Measurements from ENCODE around the gene SLC1A7. TPM values are rescaled to one million over a fixed set of nuclear protein-coding genes. Genes with fewer than 3 reads are reported as not detected.

SLC1A7 gene
- total and polyA plus RNA-seq, 2 of the 13 experiments (the other 11 are each of a cell fraction or from before 2014, with no cell fraction given): 0.04 to 2.0 TPM

DNA sequence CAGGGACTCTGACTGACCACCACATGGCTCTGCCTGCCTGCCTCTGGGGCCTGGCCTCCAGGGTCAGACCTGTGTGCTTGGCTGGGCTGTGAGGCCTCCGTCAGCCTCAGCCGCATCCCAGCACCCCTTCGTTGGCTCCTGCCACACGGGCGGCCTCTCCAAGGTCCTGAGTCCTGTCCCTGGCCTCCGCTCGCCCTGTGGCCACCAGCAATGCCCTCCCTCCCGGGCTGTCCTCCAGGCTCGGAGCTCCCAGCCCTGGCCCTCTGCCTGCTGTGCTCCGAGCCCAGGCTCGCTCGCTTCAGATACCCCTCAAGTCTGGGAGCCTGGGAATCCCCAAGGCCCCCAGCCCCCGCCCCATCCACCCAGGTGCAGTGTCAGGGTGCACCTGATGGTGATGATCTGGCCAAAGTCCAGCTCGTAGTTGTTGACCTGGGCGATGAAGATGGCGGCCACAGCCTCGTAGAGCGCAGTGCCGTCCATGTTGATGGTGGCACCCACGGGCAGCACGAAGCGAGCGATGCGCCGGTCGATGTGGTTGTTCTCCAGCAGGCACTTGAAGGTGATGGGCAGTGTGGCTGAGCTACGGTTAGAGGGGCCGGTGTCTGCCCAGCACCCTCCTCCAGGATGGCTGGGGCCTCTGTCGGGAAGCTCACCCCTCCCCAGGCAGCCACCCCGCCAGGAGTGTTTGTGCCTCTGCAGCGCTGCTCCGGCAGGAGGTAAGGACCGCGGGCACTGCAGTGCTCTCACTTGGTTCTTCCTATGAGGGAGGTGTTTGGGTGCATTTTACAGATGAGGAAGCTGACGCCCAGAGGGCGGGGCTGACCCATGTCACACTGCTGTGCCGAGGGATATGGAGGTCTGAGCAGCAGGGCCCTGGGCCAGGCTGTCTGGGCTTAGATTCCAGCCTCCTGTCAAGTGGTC, 52.0 kb downstream of the SLC1A7 start (continued):
- TF ChIP-seq MEIS1 (CRISPR knock-in tag; IDR thresholded peaks at IDR 0.05; ENCODE audit: borderline replicate concordance) (no peak), KMT2A (CRISPR knock-in tag; IDR thresholded peaks at IDR 0.05) (no peak), RCOR2 (CRISPR knock-in tag; IDR thresholded peaks at IDR 0.05) (no peak), PHF20 (CRISPR knock-in tag; IDR thresholded peaks at IDR 0.05) (peak; percentile 42; the same call in 1 of the 2 replicates), ZNF615 (CRISPR knock-in tag; IDR thresholded peaks at IDR 0.05; ENCODE audit: borderline replicate concordance) (no peak), YY1 (IDR thresholded peaks at IDR 0.05; ENCODE audit: insufficient read depth, insufficient replicate concordance, low read depth, low read length) (peak; percentile 56), ATRX (CRISPR knock-in tag; IDR thresholded peaks at IDR 0.05; ENCODE audit: borderline replicate concordance) (no peak), ARHGAP35 (CRISPR knock-in tag; IDR thresholded peaks at IDR 0.05; ENCODE audit: borderline replicate concordance) (no peak), HES4 (CRISPR knock-in tag; IDR thresholded peaks at IDR 0.05; ENCODE audit: borderline replicate concordance) (no peak), NBN (conservative IDR thresholded peaks at IDR 0.05) (no peak), ZNF816 (CRISPR knock-in tag; IDR thresholded peaks at IDR 0.05; ENCODE audit: borderline replicate concordance) (no peak), ZNF256 (CRISPR knock-in tag; conservative IDR thresholded peaks at IDR 0.05) (no peak), CHD2 (IDR thresholded peaks at IDR 0.05; ENCODE audit: low read depth, low read length) (no peak), DR1 (CRISPR knock-in tag; IDR thresholded peaks at IDR 0.05) (no peak)
- TF ChIP-seq, protein P1, sequence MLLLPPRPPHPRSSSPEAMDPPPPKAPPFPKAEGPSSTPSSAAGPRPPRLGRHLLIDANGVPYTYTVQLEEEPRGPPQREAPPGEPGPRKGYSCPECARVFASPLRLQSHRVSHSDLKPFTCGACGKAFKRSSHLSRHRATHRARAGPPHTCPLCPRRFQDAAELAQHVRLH (CRISPR knock-in tag; IDR thresholded peaks at IDR 0.05; ENCODE audit: borderline replicate concordance, low read depth): no peak
- TF ChIP-seq, protein P2, sequence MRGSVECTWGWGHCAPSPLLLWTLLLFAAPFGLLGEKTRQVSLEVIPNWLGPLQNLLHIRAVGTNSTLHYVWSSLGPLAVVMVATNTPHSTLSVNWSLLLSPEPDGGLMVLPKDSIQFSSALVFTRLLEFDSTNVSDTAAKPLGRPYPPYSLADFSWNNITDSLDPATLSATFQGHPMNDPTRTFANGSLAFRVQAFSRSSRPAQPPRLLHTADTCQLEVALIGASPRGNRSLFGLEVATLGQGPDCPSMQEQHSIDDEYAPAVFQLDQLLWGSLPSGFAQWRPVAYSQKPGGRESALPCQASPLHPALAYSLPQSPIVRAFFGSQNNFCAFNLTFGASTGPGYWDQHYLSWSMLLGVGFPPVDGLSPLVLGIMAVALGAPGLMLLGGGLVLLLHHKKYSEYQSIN (CRISPR knock-in tag; IDR thresholded peaks at IDR 0.05; ENCODE audit: borderline replicate concordance): no peak
- TF ChIP-seq, protein P3, sequence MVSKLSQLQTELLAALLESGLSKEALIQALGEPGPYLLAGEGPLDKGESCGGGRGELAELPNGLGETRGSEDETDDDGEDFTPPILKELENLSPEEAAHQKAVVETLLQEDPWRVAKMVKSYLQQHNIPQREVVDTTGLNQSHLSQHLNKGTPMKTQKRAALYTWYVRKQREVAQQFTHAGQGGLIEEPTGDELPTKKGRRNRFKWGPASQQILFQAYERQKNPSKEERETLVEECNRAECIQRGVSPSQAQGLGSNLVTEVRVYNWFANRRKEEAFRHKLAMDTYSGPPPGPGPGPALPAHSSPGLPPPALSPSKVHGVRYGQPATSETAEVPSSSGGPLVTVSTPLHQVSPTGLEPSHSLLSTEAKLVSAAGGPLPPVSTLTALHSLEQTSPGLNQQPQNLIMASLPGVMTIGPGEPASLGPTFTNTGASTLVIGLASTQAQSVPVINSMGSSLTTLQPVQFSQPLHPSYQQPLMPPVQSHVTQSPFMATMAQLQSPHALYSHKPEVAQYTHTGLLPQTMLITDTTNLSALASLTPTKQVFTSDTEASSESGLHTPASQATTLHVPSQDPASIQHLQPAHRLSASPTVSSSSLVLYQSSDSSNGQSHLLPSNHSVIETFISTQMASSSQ (IDR thresholded peaks at IDR 0.05; ENCODE audit: low read depth): no peak
- TF ChIP-seq, protein P3 (CRISPR knock-in tag; IDR thresholded peaks at IDR 0.05; ENCODE audit: borderline replicate concordance): no peak
- TF ChIP-seq, protein P4, sequence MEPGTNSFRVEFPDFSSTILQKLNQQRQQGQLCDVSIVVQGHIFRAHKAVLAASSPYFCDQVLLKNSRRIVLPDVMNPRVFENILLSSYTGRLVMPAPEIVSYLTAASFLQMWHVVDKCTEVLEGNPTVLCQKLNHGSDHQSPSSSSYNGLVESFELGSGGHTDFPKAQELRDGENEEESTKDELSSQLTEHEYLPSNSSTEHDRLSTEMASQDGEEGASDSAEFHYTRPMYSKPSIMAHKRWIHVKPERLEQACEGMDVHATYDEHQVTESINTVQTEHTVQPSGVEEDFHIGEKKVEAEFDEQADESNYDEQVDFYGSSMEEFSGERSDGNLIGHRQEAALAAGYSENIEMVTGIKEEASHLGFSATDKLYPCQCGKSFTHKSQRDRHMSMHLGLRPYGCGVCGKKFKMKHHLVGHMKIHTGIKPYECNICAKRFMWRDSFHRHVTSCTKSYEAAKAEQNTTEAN (CRISPR knock-in tag; conservative IDR thresholded peaks at IDR 0.05): no peak

Measured in HepG2 (cell line).